ENCODE measurements around the gene RPS6KA4. TPM values are rescaled to one million over a fixed set of nuclear protein-coding genes. Genes with fewer than 3 reads are reported as not detected.
A peak's percentile ranks its signal among the peaks of the same experiment; 100 is the strongest.

Gene RPS6KA4
- polyA plus RNA-seq, 4 donors: 27.5 to 33.4 (median 29.3) TPM

GRCh38 chr11:64372802-64373597 lies 14.0 kb downstream of the RPS6KA4 start:
- Histone ChIP-seq H3K27ac (ENCODE audit: low read depth in 1 of 3, low read length in 2 of 3) (no peak overlapping the region), H3K4me1 (ENCODE audit: control insufficient read depth in 3 of 3, insufficient read depth in 2 of 3, low read depth in 1 of 3, low read length in 2 of 3) (no peaks in the 10 kb centered on the region), H3K4me3 (ENCODE audit: low read depth in 1 of 3, low read length in 3 of 3) (no peak overlapping the region), H3K27me3 (ENCODE audit: control insufficient read depth in 3 of 3, insufficient read depth in 3 of 3, low read length in 3 of 3) (peaks cover 0 to 9% (median 0%) of the 10 kb centered on the region in 3 donors), H3K36me3 (ENCODE audit: control insufficient read depth in 3 of 3, insufficient read depth in 2 of 3, low read depth in 1 of 3, low read length in 3 of 3) (peaks cover 9 to 27% (median 22%) of the 10 kb centered on the region in 3 donors), H3K9me3 (ENCODE audit: control insufficient read depth in 2 of 2, insufficient read depth in 1 of 2, low read depth in 1 of 2, low read length in 1 of 2) (peaks cover 0 to 4% of the 10 kb centered on the region in 2 donors)
- FAIRE-seq (no peak), DNase-seq (peak in 1 of 2 donors; percentile 74)
- 52 to 67% (median 63%) methylated on average over 18 of the region's 18 CpGs for WGBS, 3 donors

- H3K4me1 ChIP-seq (ENCODE audit: control insufficient read depth in 3 of 3, insufficient read depth in 2 of 3, low read depth in 1 of 3, low read length in 2 of 3): no peaks in the 10 kb centered on the region
- no peak for DNase-seq
- H3K27me3 ChIP-seq (ENCODE audit: control insufficient read depth in 3 of 3, insufficient read depth in 3 of 3, low read length in 3 of 3): peaks cover 0 to 7% (median 0%) of the 10 kb centered on the region in 3 donors
- H3K36me3 ChIP-seq (ENCODE audit: control insufficient read depth in 3 of 3, insufficient read depth in 2 of 3, low read depth in 1 of 3, low read length in 3 of 3): peaks cover 8 to 21% (median 18%) of the 10 kb centered on the region in 3 donors
- FAIRE-seq: no peak
- H3K27ac ChIP-seq (ENCODE audit: low read depth in 1 of 3, low read length in 2 of 3): no peak overlapping the region
- no peak overlapping the region for H3K4me3 ChIP-seq (ENCODE audit: low read depth in 1 of 3, low read length in 3 of 3)
- peaks cover 0 to 4% of the 10 kb centered on the region in 2 donors for H3K9me3 ChIP-seq (ENCODE audit: control insufficient read depth in 2 of 2, insufficient read depth in 1 of 2, low read depth in 1 of 2, low read length in 1 of 2)
- WGBS, 3 donors: 60 to 73% (median 69%) methylated on average over 5 of the region's 5 CpGs
Measured at GRCh38 chr11:64373598-64373974, 14.6 kb downstream of the RPS6KA4 start.

- FAIRE-seq (no peak), DNase-seq (no peak)
- Histone ChIP-seq H3K9me3 (ENCODE audit: control insufficient read depth in 2 of 2, insufficient read depth in 1 of 2, low read depth in 1 of 2, low read length in 1 of 2) (peaks cover 0 to 4% of the 10 kb centered on the region in 2 donors), H3K27me3 (ENCODE audit: control insufficient read depth in 3 of 3, insufficient read depth in 3 of 3, low read length in 3 of 3) (no peaks in the 10 kb centered on the region), H3K27ac (ENCODE audit: low read depth in 1 of 3, low read length in 2 of 3) (no peak overlapping the region), H3K36me3 (ENCODE audit: control insufficient read depth in 3 of 3, insufficient read depth in 2 of 3, low read depth in 1 of 3, low read length in 3 of 3) (peaks cover 2 to 4% (median 3%) of the 10 kb centered on the region in 3 donors), H3K4me1 (ENCODE audit: control insufficient read depth in 3 of 3, insufficient read depth in 2 of 3, low read depth in 1 of 3, low read length in 2 of 3) (no peaks in the 10 kb centered on the region), H3K4me3 (ENCODE audit: low read depth in 1 of 3, low read length in 3 of 3) (no peak overlapping the region)
- WGBS, 3 donors: 92 to 94% (median 94%) methylated on average over 7 of the region's 7 CpGs
Measured at GRCh38 chr11:64376071-64376470, 17.1 kb downstream of the RPS6KA4 start.

- no peak overlapping the region for H3K27ac ChIP-seq (ENCODE audit: low read depth in 1 of 3, low read length in 2 of 3)
- no peaks in the 10 kb centered on the region for H3K36me3 ChIP-seq (ENCODE audit: control insufficient read depth in 3 of 3, insufficient read depth in 2 of 3, low read depth in 1 of 3, low read length in 3 of 3)
- no peaks in the 10 kb centered on the region for H3K4me1 ChIP-seq (ENCODE audit: control insufficient read depth in 3 of 3, insufficient read depth in 2 of 3, low read depth in 1 of 3, low read length in 2 of 3)
- H3K4me3 ChIP-seq (ENCODE audit: low read depth in 1 of 3, low read length in 3 of 3): no peak overlapping the region
- FAIRE-seq (no peak), DNase-seq (no peak)
- WGBS, 3 donors: 22 to 48% (median 37%) methylated on average over 13 to 14 of the region's 14 CpGs
- H3K9me3 ChIP-seq (ENCODE audit: control insufficient read depth in 2 of 2, insufficient read depth in 1 of 2, low read depth in 1 of 2, low read length in 1 of 2): no peaks in the 10 kb centered on the region
- peaks cover 0 to 3% (median 0%) of the 10 kb centered on the region in 3 donors for H3K27me3 ChIP-seq (ENCODE audit: control insufficient read depth in 3 of 3, insufficient read depth in 3 of 3, low read length in 3 of 3)
Measured at GRCh38 chr11:64378335-64378880, 19.4 kb downstream of the RPS6KA4 start.

GRCh38 chr11:64379160-64379559 lies 20.2 kb downstream of the RPS6KA4 start:
- FAIRE-seq: no peak
- 74 to 87% (median 76%) methylated on average over 15 of the region's 15 CpGs for WGBS, 3 donors
- H3K4me1 ChIP-seq (ENCODE audit: control insufficient read depth in 3 of 3, insufficient read depth in 2 of 3, low read depth in 1 of 3, low read length in 2 of 3): peaks cover 0 to under 1% (median 0%) of the 10 kb centered on the region in 3 donors

GRCh38 chr11:64379817-64380709 lies 21.1 kb downstream of the RPS6KA4 start:
- Histone ChIP-seq H3K4me1 (ENCODE audit: control insufficient read depth in 3 of 3, insufficient read depth in 2 of 3, low read depth in 1 of 3, low read length in 2 of 3) (peaks cover 0 to 3% (median 0%) of the 10 kb centered on the region in 3 donors), H3K4me3 (ENCODE audit: low read depth in 1 of 3, low read length in 3 of 3) (no peak overlapping the region), H3K27me3 (ENCODE audit: control insufficient read depth in 3 of 3, insufficient read depth in 3 of 3, low read length in 3 of 3) (peaks cover 0 to 9% (median 0%) of the 10 kb centered on the region in 3 donors), H3K27ac (ENCODE audit: low read depth in 1 of 3, low read length in 2 of 3) (no peak overlapping the region), H3K36me3 (ENCODE audit: control insufficient read depth in 3 of 3, insufficient read depth in 2 of 3, low read depth in 1 of 3, low read length in 3 of 3) (no peaks in the 10 kb centered on the region), H3K9me3 (ENCODE audit: control insufficient read depth in 2 of 2, insufficient read depth in 1 of 2, low read depth in 1 of 2, low read length in 1 of 2) (no peaks in the 10 kb centered on the region)
- FAIRE-seq (no peak), DNase-seq (no peak)
- 64 to 78% (median 74%) methylated on average over 34 to 35 of the region's 35 CpGs for WGBS, 3 donors

More at GRCh38 chr11:64379160-64379559, 20.2 kb downstream of the RPS6KA4 start:
- no peaks in the 10 kb centered on the region for H3K9me3 ChIP-seq (ENCODE audit: control insufficient read depth in 2 of 2, insufficient read depth in 1 of 2, low read depth in 1 of 2, low read length in 1 of 2)
- no peak overlapping the region for H3K27ac ChIP-seq (ENCODE audit: low read depth in 1 of 3, low read length in 2 of 3)
- H3K4me3 ChIP-seq (ENCODE audit: low read depth in 1 of 3, low read length in 3 of 3): no peak overlapping the region
- H3K36me3 ChIP-seq (ENCODE audit: control insufficient read depth in 3 of 3, insufficient read depth in 2 of 3, low read depth in 1 of 3, low read length in 3 of 3): no peaks in the 10 kb centered on the region
- H3K27me3 ChIP-seq (ENCODE audit: control insufficient read depth in 3 of 3, insufficient read depth in 3 of 3, low read length in 3 of 3): peaks cover 0 to 9% (median 0%) of the 10 kb centered on the region in 3 donors
- no peak for DNase-seq

GRCh38 chr11:64381350-64381749 lies 22.4 kb downstream of the RPS6KA4 start:
- H3K27me3 ChIP-seq (ENCODE audit: control insufficient read depth in 3 of 3, insufficient read depth in 3 of 3, low read length in 3 of 3): peaks cover 0 to 15% (median 0%) of the 10 kb centered on the region in 3 donors
- H3K36me3 ChIP-seq (ENCODE audit: control insufficient read depth in 3 of 3, insufficient read depth in 2 of 3, low read depth in 1 of 3, low read length in 3 of 3): no peaks in the 10 kb centered on the region
- 64 to 73% (median 71%) methylated on average over 6 of the region's 6 CpGs for WGBS, 3 donors
- no peaks in the 10 kb centered on the region for H3K9me3 ChIP-seq (ENCODE audit: control insufficient read depth in 2 of 2, insufficient read depth in 1 of 2, low read depth in 1 of 2, low read length in 1 of 2)
- H3K27ac ChIP-seq (ENCODE audit: low read depth in 1 of 3, low read length in 2 of 3): no peak overlapping the region
- H3K4me3 ChIP-seq (ENCODE audit: low read depth in 1 of 3, low read length in 3 of 3): no peak overlapping the region
- H3K4me1 ChIP-seq (ENCODE audit: control insufficient read depth in 3 of 3, insufficient read depth in 2 of 3, low read depth in 1 of 3, low read length in 2 of 3): peaks cover 0 to 3% (median 0%) of the 10 kb centered on the region in 3 donors
- DNase-seq: no peak
- no peak for FAIRE-seq

- H3K36me3 ChIP-seq (ENCODE audit: control insufficient read depth in 3 of 3, insufficient read depth in 2 of 3, low read depth in 1 of 3, low read length in 3 of 3): no peaks in the 10 kb centered on the region
- H3K4me3 ChIP-seq (ENCODE audit: low read depth in 1 of 3, low read length in 3 of 3): no peak overlapping the region
- no peak for FAIRE-seq
- no peaks in the 10 kb centered on the region for H3K9me3 ChIP-seq (ENCODE audit: control insufficient read depth in 2 of 2, insufficient read depth in 1 of 2, low read depth in 1 of 2, low read length in 1 of 2)
- H3K27me3 ChIP-seq (ENCODE audit: control insufficient read depth in 3 of 3, insufficient read depth in 3 of 3, low read length in 3 of 3): peaks cover 0 to 15% (median 0%) of the 10 kb centered on the region in 3 donors
- DNase-seq: no peak
- H3K4me1 ChIP-seq (ENCODE audit: control insufficient read depth in 3 of 3, insufficient read depth in 2 of 3, low read depth in 1 of 3, low read length in 2 of 3): peaks cover 0 to 3% (median 0%) of the 10 kb centered on the region in 3 donors
- WGBS, 3 donors: 35 to 67% (median 44%) methylated on average over 6 of the region's 6 CpGs
- no peak overlapping the region for H3K27ac ChIP-seq (ENCODE audit: low read depth in 1 of 3, low read length in 2 of 3)
Measured at GRCh38 chr11:64382047-64382446, 23.1 kb downstream of the RPS6KA4 start.

All from small intestine (tissue), 7 donors.